Endodermal cell (in vitro differentiated cells): ENCODE measurements around the gene CORO2A. TPM values are rescaled to one million over a fixed set of nuclear protein-coding genes. Genes with fewer than 3 reads are reported as not detected.
A peak's percentile ranks its signal among the peaks of the same experiment; 100 is the strongest.

Source experiments
- DNase-seq: peaks from one replicate; pipeline ENCODE4 v3.0.0-alpha.2; 2017
- H3K27ac ChIP-seq: 2 replicates; pipeline ENCODE4 v1.5.1; 2013; ENCODE audit warnings: mild to moderate bottlenecking, low read depth, low read length, moderate library complexity
- H3K27me3 ChIP-seq: 2 replicates; pipeline ENCODE4 v1.6.1; 2013; ENCODE audit warnings: mild to moderate bottlenecking, low read length, moderate library complexity; ENCODE audit not compliant: insufficient read depth, control insufficient read depth, poor library complexity, severe bottlenecking
- H3K36me3 ChIP-seq: 2 replicates; pipeline ENCODE4 v1.7.0; 2013; ENCODE audit warnings: mild to moderate bottlenecking, low read length, moderate library complexity; ENCODE audit not compliant: control insufficient read depth, insufficient read depth
- H3K4me1 ChIP-seq: one replicate; pipeline ENCODE4 v1.7.0; 2013; ENCODE audit warnings: low read length; ENCODE audit not compliant: control insufficient read depth, insufficient read depth
- H3K4me3 ChIP-seq: 2 replicates; pipeline ENCODE4 v1.5.1; 2013; ENCODE audit warnings: mild to moderate bottlenecking, low read length, moderate library complexity
- H3K9ac ChIP-seq: 2 replicates; pipeline ENCODE4 v1.6.1; 2013; ENCODE audit warnings: mild to moderate bottlenecking, low read length, moderate library complexity; ENCODE audit not compliant: poor library complexity, severe bottlenecking; ENCODE audit errors: extremely low read depth
- H3K9me3 ChIP-seq: 2 replicates; pipeline ENCODE4 v1.6.1; 2013; ENCODE audit warnings: mild to moderate bottlenecking, low read length, moderate library complexity; ENCODE audit not compliant: control insufficient read depth
- H3K27ac Mint-ChIP-seq: 2 replicates; pipeline ENCODE4 v1.8.0; 2020; ENCODE audit warnings: mixed read lengths
- H3K27me3 Mint-ChIP-seq: 2 replicates; pipeline ENCODE4 v1.8.0; 2021; ENCODE audit warnings: mild to moderate bottlenecking, mixed read lengths; ENCODE audit not compliant: insufficient read depth
- H3K36me3 Mint-ChIP-seq: 2 replicates; pipeline ENCODE4 v1.8.0; 2020; ENCODE audit warnings: low read depth, mixed read lengths
- H3K4me1 Mint-ChIP-seq: 2 replicates; pipeline ENCODE4 v1.8.0; 2020; ENCODE audit warnings: mixed read lengths
- H3K4me3 Mint-ChIP-seq: 2 replicates; pipeline ENCODE4 v1.8.0; 2020; ENCODE audit warnings: mild to moderate bottlenecking, moderate library complexity, mixed read lengths
- H3K9me3 Mint-ChIP-seq: 2 replicates; pipeline ENCODE4 v1.8.0; 2020; ENCODE audit warnings: mild to moderate bottlenecking, mixed read lengths
- WGBS, 2 experiments: methylation state at CpG; one replicate each; pipeline versions ENCODE4 v1.1.5 to v1.1.7; 2013; ENCODE audit warnings: missing lambda C conversion rate in 2 of 2, mixed read lengths in 1 of 2; ENCODE audit not compliant: insufficient coverage in 1 of 2, insufficient read length in 1 of 2; 5-methylcytosine and 5-hydroxymethylcytosine counted together
- long read RNA-seq, 4 experiments: library from polyadenylated mRNA in 2 of 4; library from RNA in 1 of 4; library from capped mRNA in 1 of 4; stranded (forward) in 3 of 4; unstranded in 1 of 4; transcript quantifications; one replicate each; pipeline ENCODE4 v2.0.0, GENCODE V29; 2020 to 2021; ENCODE audit warnings: inconsistent platforms in 1 of 4
- polyA plus RNA-seq, 2 experiments: library from polyadenylated mRNA; stranded (reverse); fragments of 50-300 nt; gene quantifications; one replicate each; pipeline ENCODE4 v1.2.3, GENCODE V29; 2013
- total RNA-seq, 2 donors: library from RNA; stranded (reverse); fragmentation: NEBNext Ultra II Directional in 1 of 2; extraction: Animal tissue kit (Norgen Biotek cat#: 25700) in 1 of 2; gene quantifications; 2 replicates in 1 of 2; 3 replicates in 1 of 2; pipeline ENCODE4 v1.2.1, GENCODE V29; 2021
- TF ChIP-seq, protein P1 (sequence below): fragments of 200-600 bp; sonication (generic); conservative IDR thresholded peaks from 2 replicates; pipeline ENCODE4 v1.5.0; 2021; ENCODE audit warnings: antibody characterized with exemption, mild to moderate bottlenecking

The CORO2A gene
- total RNA-seq: 10 to 100 TPM; 21.0 to 22.8 TPM
- polyA plus RNA-seq (2013, experiment 1 of 2): 10.1 TPM
- polyA plus RNA-seq (2013, experiment 2 of 2): 10.4 TPM
- long read RNA-seq, experiment 1, full-length matches to known transcripts: 4 of 17 reads
- long read RNA-seq, experiment 1, partial matches to known transcripts: 3 of 17 reads
- long read RNA-seq, experiment 1, other reads (novel, unspliced or antisense): 10 of 17 reads
- long read RNA-seq, experiment 2, full-length matches to known transcripts: 55 of 82 reads
- long read RNA-seq, experiment 2, partial matches to known transcripts: 3 of 82 reads
- long read RNA-seq, experiment 2, other reads (novel, unspliced or antisense): 24 of 82 reads
- long read RNA-seq, experiment 3, full-length matches to known transcripts: 123 of 157 reads
- long read RNA-seq, experiment 3, partial matches to known transcripts: 11 of 157 reads
- long read RNA-seq, experiment 3, other reads (novel, unspliced or antisense): 23 of 157 reads
- long read RNA-seq, experiment 4, full-length matches to known transcripts: 1 of 4 reads
- long read RNA-seq, experiment 4, partial matches to known transcripts: 2 of 4 reads
- long read RNA-seq, experiment 4, other reads (novel, unspliced or antisense): 1 of 4 reads

GRCh38 chr9:98192503-98193335 is at the start of gene CORO2A:
CORO2A (minus strand) TSS chr9:98192637; CDS start chr9:98157660, 34,977 bp downstream.
- peak within 1 kb of the TSS; percentile 81 for H3K4me3 ChIP-seq
- peak; percentile 95 for DNase-seq
- peaks cover 2% of the 10 kb centered on the region for H3K4me1 ChIP-seq
- no peaks in the 10 kb centered on the region for H3K27me3 ChIP-seq
- Mint-ChIP-seq H3K4me3 (peak within 1 kb of the TSS; percentile 72), H3K4me1 (peaks cover 17% of the 10 kb centered on the region), H3K9me3 (no peaks in the 10 kb centered on the region), H3K27ac (peak within 1 kb of the TSS; percentile 90), H3K36me3 (no peaks in the 10 kb centered on the region), H3K27me3 (no peaks in the 10 kb centered on the region)
- 1 to 3% methylated on average over 23 to 95 of the region's 95 CpGs for WGBS, 2 experiments
- H3K27ac ChIP-seq: no peak within 1 kb of the TSS
- H3K36me3 ChIP-seq: no peaks in the 10 kb centered on the region
- TF ChIP-seq, protein P1, sequence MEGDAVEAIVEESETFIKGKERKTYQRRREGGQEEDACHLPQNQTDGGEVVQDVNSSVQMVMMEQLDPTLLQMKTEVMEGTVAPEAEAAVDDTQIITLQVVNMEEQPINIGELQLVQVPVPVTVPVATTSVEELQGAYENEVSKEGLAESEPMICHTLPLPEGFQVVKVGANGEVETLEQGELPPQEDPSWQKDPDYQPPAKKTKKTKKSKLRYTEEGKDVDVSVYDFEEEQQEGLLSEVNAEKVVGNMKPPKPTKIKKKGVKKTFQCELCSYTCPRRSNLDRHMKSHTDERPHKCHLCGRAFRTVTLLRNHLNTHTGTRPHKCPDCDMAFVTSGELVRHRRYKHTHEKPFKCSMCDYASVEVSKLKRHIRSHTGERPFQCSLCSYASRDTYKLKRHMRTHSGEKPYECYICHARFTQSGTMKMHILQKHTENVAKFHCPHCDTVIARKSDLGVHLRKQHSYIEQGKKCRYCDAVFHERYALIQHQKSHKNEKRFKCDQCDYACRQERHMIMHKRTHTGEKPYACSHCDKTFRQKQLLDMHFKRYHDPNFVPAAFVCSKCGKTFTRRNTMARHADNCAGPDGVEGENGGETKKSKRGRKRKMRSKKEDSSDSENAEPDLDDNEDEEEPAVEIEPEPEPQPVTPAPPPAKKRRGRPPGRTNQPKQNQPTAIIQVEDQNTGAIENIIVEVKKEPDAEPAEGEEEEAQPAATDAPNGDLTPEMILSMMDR: peak; percentile 83
- no peaks in the 10 kb centered on the region for H3K9me3 ChIP-seq
- peak within 1 kb of the TSS; percentile 47 for H3K9ac ChIP-seq

DNA sequence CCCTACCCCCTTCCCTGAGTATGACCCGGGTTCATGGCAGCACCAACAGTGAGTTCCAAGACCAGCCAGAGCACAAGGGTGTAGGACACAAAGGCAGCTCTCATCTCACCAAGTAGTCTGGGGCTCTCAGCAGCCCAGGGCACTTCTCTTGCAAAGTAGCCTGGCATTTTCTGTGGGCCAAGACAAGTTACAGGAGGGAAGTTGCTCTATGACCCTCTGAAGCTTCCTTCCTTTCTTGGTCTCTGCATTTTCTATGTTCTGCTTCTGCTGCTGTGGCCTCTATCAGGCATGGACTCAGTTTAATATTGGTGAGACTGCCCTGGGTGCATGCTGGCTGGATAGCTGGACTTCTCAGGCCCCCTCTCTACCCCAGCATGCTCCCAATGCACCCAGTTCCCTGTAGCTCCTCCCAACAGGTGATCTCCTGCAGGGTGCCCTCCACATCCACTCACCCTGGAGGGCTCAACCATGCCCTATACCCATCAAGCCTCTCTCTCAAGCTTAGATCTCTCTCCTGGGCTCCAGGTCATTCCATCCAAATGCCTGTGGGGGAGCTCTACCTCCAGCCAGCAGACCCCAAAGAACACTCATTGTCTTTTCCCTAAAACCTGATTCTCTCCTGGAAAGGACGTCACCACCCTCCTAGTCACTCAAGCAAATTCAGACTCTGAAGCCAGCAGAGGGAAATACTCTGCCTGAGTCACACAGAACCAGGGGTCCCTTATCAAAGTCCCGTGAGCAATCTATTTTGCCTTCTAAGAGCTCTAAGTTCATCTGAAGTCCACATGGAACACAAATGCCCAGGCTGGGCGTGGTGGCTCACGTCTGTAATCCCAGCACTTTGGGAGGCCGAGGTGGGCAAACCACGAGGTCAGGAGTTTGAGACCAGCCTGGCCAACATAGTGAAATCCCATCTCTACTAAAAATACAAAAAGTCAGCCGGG is 49.2 kb upstream of the CORO2A start:
- no peak for DNase-seq
- TF ChIP-seq, protein P1: peak; percentile 71
- Mint-ChIP-seq H3K4me3 (no peak overlapping the region), H3K27me3 (no peaks in the 10 kb centered on the region), H3K27ac (peak overlapping the region; percentile 53), H3K4me1 (peaks cover 15% of the 10 kb centered on the region), H3K36me3 (no peaks in the 10 kb centered on the region), H3K9me3 (no peaks in the 10 kb centered on the region)
- Histone ChIP-seq H3K36me3 (peaks cover 9% of the 10 kb centered on the region), H3K4me1 (no peaks in the 10 kb centered on the region), H3K27ac (no peak overlapping the region), H3K9me3 (no peaks in the 10 kb centered on the region), H3K27me3 (no peaks in the 10 kb centered on the region), H3K4me3 (no peak overlapping the region), H3K9ac (no peak overlapping the region)
- 85 to 88% methylated on average over 6 to 8 of the region's 8 CpGs for WGBS, 2 experiments
